Pulmonary artery endothelial cell (primary cell): ENCODE results near the gene MORN4. TPM values are rescaled to one million over a fixed set of nuclear protein-coding genes. Genes with fewer than 3 reads are reported as not detected.
"Not testable (repeated sequence)": the region's sequence is repeated elsewhere in the genome, so short reads cannot be mapped to it uniquely, and the experiment has no call there.

Experiments used
- DNase-seq: peaks from one replicate; pipeline ENCODE4 v3.0.0-alpha.2; 2011; ENCODE audit warnings: low read depth, low spot score
- total RNA-seq: library from RNA; depleted of rRNA; stranded (reverse); fragments of >200 nt; gene quantifications from 2 replicates; pipeline ENCODE4 v1.2.3, GENCODE V29; 2014

The MORN4 gene
- total RNA-seq, 1 donor from 2014 or later = 7.1 TPM

- not testable (repeated sequence) for DNase-seq
These were observed 9.3 kb upstream of the MORN4 start for GRCh38 chr10:97642471-97643159.

DNA sequence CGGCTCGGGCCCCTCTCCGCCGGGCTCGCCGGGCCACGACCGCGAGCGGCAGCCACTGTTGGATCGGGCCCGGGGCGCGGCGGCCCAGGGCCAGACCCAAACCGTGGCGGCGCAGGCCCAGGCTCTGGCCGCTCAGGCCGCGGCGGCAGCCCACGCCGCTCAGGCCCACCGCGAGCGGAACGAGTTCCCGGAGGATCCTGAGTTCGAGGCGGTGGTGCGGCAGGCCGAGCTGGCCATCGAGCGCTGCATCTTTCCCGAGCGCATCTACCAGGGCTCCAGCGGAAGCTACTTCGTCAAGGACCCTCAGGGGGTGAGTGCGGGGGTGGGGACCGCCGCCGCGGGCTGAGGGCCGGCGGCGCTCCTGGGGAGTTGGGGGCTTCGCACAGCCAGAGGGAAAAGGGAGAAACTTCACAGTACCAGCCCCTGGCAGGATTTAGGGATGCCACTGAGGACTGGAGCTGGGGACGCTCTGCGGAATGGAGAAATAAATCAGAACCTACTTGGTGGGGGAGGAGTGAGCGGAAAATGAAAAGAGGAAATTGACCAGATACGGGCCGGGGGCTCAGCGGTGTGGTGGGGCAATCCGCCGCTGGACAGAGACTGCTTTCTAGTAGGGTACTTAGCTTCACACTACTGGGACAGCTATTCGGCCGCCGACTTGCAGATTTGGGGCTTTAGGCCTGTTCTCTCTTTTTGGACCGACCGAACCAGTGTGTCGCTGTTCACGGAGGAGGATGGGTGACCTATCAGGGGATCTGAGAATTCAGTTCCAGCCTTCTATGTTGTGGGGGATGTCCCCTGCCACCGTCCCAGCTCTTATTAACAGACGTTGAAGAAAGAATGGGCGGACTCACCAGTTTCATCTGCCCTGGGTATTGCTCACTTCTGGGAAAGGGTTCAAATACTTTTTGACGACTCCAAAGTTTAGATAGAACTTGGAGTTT is 7.8 kb upstream of the MORN4 start:
- no peak for DNase-seq

DNA sequence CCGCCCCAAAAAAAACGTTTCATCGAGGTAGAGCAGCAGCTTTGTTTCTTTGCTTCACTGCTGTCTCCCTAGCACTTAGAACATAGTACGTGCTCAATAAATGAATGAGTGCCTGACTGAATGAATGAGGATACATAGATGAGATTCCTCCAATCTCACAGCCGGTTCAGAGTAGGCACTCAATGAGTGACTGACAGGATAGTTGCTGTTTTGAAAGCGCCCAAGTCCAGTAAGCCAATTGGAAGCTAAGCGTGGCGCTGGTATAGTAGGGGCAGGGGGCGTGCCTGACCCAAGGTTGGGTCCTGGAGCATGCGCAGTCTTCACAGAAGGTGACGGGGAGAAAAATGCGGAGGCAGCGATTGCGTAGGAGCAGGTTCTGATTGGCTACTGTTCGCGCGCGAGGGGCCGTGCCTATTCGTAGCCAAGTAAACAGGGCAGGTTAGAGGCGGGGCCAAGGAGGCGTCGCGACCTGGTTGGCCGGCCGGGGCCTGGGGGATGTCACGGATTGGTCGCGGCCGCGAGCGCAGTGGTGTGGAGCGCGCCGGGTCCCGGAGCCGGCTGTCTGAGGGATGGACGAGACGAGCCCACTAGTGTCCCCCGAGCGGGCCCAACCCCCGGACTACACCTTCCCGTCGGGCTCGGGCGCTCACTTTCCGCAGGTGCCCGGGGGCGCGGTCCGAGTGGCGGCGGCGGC is 7.0 kb upstream of the MORN4 start, which contains the start of gene PI4K2A:
PI4K2A (plus strand) TSS at position 498 of the 694 bp plus-strand sequence; CDS start at position 570, 72 bp downstream.
- DNase-seq = peak; percentile 98

DNA sequence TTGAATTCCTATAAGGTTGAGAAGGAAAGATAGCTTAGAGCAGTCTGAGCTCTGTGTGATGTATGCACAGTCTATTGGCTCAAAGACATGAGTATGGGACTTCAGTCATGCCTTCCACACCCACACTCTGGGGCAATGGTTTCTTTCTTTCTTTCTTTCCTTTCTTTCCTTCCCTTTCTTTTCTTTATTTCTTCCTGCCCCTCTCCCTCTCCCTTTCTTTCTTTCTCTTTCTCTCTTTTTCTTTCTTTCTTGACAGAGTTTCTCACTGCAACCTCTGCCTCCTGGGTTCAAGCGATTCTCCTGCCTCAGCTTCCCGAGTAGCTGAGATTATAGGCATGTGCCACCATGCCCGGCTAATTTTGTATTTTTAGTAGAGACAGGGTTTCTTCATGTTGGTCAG is 5.8 kb upstream of the MORN4 start:
- not testable (repeated sequence) for DNase-seq

- no peak for DNase-seq
These were observed 2.3 kb upstream of the MORN4 start for GRCh38 chr10:97635577-97635976.

- DNase-seq = no peak
These were observed 621 bp upstream of the MORN4 start for GRCh38 chr10:97633921-97634320.

- DNase-seq = no peak
These were observed 2.2 kb downstream of the MORN4 start for GRCh38 chr10:97631098-97631497.

GRCh38 chr10:97629289-97629688 is 4.0 kb downstream of the MORN4 start:
- no peak for DNase-seq

- DNase-seq = no peak
These were observed 5.1 kb downstream of the MORN4 start for GRCh38 chr10:97628228-97628627.

- no peak for DNase-seq
These were observed 5.6 kb downstream of the MORN4 start for GRCh38 chr10:97627731-97628130.

DNA sequence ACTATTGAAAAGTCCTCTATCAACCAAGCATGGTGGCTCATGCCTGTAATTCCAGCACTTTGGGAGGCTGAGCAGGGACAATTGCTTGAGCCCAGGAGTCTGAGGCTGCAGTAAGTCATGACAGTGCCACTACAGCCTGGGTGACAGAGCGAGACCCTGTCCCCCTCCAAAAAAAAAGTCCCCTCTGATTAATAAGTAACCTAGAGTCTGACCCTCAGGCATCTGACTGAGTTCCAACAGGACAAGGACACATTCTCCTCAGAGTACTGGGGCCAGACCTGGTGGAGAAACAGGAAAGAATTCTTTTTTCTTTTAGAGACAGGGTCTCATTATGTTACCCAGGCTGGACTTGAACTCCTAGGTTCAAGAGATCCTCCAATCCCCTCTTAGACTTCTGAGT is 10.0 kb downstream of the MORN4 start:
- no peak for DNase-seq

DNA sequence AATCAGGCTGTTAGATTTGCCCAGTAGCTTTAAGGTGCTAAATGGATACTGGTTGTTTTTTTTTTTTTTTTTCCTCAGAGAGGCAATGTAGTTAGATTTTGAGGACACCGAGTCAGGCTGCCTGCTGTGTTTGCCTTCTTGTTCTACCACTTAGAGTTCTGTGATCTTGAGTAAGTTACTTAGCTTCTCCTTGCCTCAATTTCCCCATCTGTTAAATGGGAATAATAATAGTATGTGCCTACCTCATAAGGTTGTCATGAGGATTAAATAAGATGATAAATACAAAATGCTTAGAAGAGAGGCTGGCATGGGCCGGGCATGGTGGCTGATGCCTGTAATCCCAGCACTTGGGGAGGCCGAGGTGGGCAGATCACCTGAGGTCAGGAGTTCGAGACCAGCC is 14.6 kb downstream of the MORN4 start:
- DNase-seq = no peak

DNA sequence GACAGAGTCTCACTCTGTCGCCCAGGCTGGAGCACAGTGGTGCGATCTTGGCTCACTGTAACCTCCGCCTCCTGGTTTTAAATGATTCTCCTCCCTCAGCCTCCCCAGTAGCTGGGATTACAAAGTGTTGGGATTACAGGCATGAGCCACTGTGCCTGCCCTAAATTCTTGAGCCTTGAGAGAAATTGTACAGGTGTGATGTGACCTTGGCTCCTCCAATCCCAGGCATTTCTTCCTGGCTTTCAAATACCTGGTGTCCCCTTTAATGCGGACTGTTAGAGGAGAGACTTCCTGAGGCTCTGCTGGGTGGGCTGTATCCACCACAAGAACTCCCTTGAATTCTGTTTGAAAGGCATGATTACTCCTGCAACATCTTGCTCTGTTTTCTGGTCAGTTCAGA is 15.0 kb downstream of the MORN4 start:
- no peak for DNase-seq

DNA sequence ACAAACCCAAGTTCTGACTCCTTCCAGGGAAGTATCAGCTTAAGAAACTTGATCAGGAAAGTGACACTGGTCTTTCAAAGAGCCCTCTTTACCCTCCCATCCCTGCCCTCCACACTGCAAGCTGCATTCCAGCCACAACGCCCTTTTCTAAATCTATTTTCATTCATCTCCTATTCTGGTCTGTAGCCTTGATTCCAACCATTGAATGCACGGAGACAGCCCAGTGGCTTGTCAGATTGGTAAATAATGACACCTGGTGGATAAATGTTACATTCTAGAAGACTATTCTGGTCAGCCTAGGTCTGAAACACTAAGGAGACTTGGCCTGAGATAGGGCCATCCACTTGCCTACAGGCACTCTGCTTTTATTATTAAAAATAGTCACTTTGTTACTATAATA is 20.9 kb downstream of the MORN4 start:
- no peak for DNase-seq

DNA sequence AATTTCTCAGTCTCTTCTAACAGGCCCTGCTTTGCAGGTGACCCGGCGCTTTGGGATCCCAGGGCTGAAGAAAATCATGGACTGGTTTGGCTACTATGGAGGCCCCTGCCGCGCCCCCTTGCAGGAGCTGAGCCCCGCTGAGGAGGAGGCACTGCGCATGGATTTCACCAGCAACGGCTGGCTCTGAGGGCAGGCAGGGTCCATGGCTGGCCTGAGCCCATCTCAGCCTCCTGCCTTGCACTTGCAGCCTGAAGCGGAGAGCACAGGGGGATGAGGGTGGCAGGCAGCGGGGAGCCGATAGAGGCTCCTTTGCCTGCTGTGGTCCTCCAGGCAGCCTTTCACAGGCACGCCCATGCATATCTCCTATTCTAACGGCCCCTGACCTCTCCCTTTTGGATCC is 21.8 kb downstream of the MORN4 start:
- no peak for DNase-seq

DNA sequence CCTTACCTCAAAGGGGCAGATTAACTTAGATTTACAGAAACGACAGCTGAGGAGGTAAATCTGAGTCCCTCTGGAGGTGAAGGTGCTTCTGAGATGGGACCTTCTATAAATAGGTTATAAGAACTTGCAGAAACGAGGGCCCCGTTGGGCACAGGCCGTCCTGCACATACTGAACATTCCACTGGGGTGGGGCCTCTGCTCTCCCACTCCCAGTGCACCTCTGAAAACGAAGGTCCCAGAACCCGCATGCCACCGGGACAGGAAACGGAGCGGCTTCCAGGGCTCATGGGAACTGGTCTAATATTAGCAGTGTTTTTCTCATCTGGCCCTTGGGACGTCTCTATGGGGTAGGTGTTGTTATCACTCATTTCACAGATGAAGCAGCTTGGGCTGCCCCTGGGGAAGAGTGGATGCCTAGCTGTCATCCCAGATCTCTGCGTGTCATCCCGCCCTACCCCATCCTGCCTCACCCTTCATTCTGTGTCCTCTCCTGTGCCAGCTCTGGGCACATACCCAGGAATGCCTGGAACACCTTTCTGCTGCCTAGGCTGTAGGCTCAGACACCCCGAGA is 24.2 kb downstream of the MORN4 start:
- no peak for DNase-seq

DNA sequence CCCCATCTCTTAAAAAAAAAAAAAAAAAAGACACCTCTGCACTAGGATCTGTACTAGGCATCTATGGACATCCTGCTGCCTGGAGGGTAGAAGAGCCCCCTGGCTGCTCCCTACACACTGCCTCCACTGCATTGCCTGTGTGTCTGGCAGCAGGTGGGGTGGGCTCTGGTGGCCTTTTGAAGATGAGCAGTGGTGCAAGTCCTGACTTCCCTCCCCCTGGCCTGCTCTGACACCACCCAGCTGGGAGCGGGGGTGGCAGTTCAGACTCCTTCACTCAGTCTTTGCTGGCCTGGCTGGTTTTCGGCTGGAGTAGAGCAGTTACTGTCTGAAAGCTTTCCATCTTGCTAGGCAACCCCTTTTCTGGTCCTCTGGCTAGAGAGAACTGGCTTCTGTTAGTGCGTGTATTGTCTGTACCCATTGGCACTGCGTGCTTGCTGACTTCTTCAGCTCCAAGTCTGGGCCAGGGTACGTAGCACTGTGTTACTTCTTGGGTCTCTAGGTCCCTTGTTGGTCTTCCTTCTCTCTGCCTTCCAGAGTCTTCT is 26.1 kb downstream of the MORN4 start:
- no peak for DNase-seq

- no peak for DNase-seq
These were observed 31.8 kb downstream of the MORN4 start for GRCh38 chr10:97601268-97602215.

DNA sequence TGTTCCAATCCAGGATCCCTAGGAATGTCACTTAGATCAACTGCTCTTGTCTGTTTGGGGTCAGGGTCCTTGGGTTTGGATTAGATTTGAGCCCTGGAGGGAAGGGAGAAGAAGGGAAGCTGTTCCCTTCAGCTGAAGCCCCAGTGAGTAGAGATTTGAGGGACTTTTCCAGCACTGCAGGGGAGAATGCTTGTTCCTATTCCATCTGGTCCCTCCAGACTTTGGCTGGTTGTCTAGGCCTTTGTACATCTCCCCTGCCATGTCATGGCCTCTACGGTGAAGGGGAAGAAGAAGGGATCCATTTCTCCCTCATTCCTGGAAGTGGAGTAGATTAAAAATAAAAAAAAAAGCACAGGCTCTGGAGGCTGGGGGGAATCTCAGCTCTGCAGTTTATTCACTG is 32.7 kb downstream of the MORN4 start:
- no peak for DNase-seq

DNA sequence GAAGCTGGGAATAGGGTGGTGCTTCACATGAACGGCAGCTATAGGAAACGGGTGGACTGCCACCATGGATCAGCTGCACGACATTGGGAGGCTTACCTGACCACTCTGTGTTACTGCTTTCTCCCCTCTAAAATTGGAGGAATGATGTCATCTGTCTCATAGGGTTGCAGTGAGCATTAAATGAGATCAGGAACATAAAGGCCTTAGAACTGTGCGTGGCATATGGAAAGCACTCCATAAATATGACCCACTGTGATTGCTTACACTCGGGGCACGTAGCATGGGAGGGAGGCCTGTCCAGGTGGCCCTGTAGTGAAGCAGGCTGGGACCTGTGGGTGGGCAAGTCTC is 34.1 kb downstream of the MORN4 start:
- DNase-seq = no peak
